ENCODE data around the gene CENPL. TPM values are rescaled to one million over a fixed set of nuclear protein-coding genes. Genes with fewer than 3 reads are reported as not detected.
"Not testable (repeated sequence)": the region's sequence is repeated elsewhere in the genome, so short reads cannot be mapped to it uniquely, and the experiment has no call there.

The CENPL gene
- total RNA-seq, 1 experiment from 2014 or later = 31.1 TPM

GRCh38 chr1:173857363-173857917, 32.8 kb upstream of the CENPL start:
- DNase-seq (ENCODE audit: low read depth) = no peak

- DNase-seq (ENCODE audit: low read depth) = no peak
Measured at GRCh38 chr1:173856903-173857302, 32.2 kb upstream of the CENPL start.

- no peak for DNase-seq (ENCODE audit: low read depth)
Measured at GRCh38 chr1:173856014-173856413, 31.3 kb upstream of the CENPL start.

GRCh38 chr1:173853074-173853473, 28.4 kb upstream of the CENPL start:
- DNase-seq (ENCODE audit: low read depth) = no peak

- DNase-seq (ENCODE audit: low read depth) = no peak
Measured at GRCh38 chr1:173852105-173852504, 27.4 kb upstream of the CENPL start.

- no peak for DNase-seq (ENCODE audit: low read depth)
Measured at GRCh38 chr1:173832748-173833147, 8.1 kb upstream of the CENPL start.

GRCh38 chr1:173827611-173828010, 2.9 kb upstream of the CENPL start:
- no peak for DNase-seq (ENCODE audit: low read depth)

- no peak for DNase-seq (ENCODE audit: low read depth)
Measured at GRCh38 chr1:173823781-173824314, 835 bp downstream of the CENPL start.

- DNase-seq (ENCODE audit: low read depth) = no peak
Measured at GRCh38 chr1:173821680-173822079, 3.0 kb downstream of the CENPL start.

- no peak for DNase-seq (ENCODE audit: low read depth)
Measured at GRCh38 chr1:173818459-173818858, 6.2 kb downstream of the CENPL start.

- DNase-seq (ENCODE audit: low read depth) = not testable (repeated sequence)
Measured at GRCh38 chr1:173813654-173814053, 11.0 kb downstream of the CENPL start.

GRCh38 chr1:173802961-173803360, 21.7 kb downstream of the CENPL start:
- DNase-seq (ENCODE audit: low read depth) = no peak

- not testable (repeated sequence) for DNase-seq (ENCODE audit: low read depth)
Measured at GRCh38 chr1:173799995-173800394, 24.7 kb downstream of the CENPL start.

- peak; percentile 28 for DNase-seq (ENCODE audit: low read depth)
Measured at GRCh38 chr1:173798078-173798477, 26.6 kb downstream of the CENPL start.

- DNase-seq (ENCODE audit: low read depth) = no peak
Measured at GRCh38 chr1:173789841-173790240, 34.8 kb downstream of the CENPL start.

- DNase-seq (ENCODE audit: low read depth) = no peak
Measured at GRCh38 chr1:173784997-173785396, 39.7 kb downstream of the CENPL start.

GRCh38 chr1:173779936-173780335, 44.7 kb downstream of the CENPL start:
- no peak for DNase-seq (ENCODE audit: low read depth)

GRCh38 chr1:173775578-173776226, 49.0 kb downstream of the CENPL start:
- DNase-seq (ENCODE audit: low read depth) = no peak

- DNase-seq (ENCODE audit: low read depth) = no peak
Measured at GRCh38 chr1:173771560-173771959, 53.1 kb downstream of the CENPL start.

- not testable (repeated sequence) for DNase-seq (ENCODE audit: low read depth)
Measured at GRCh38 chr1:173770330-173770729, 54.4 kb downstream of the CENPL start.

GRCh38 chr1:173768827-173769226, 55.9 kb downstream of the CENPL start:
- DNase-seq (ENCODE audit: low read depth) = no peak

GRCh38 chr1:173768206-173768605, 56.5 kb downstream of the CENPL start:
- DNase-seq (ENCODE audit: low read depth) = no peak

- DNase-seq (ENCODE audit: low read depth) = not testable (repeated sequence)
Measured at GRCh38 chr1:173764331-173764730, 60.4 kb downstream of the CENPL start.
